Calu3 (cell line): ENCODE measurements around the gene NKD2. TPM values are rescaled to one million over a fixed set of nuclear protein-coding genes. Genes with fewer than 3 reads are reported as not detected.

Experiments
- BruUV-seq: library from RNA; stranded (reverse); fragments of 400-500 nt; replicated peaks from 2 replicates; lab custom pipeline; 2021; lab: Mats Ljungman, UMichigan
- CTCF ChIA-PET: fragments of 300-600 bp; sonication (Branson Sonifier 250); formaldehyde crosslinking; loops from one replicate; lab custom pipeline; 2022; ENCODE audit warnings: antibody characterized with exemption; lab: Charles Lee
- DNase-seq: peaks from one replicate; pipeline ENCODE4 v3.0.0; 2022
- H3K27ac Mint-ChIP-seq: one replicate; pipeline ENCODE4 v1.8.0; 2022; ENCODE audit warnings: mixed read lengths; ENCODE audit not compliant: unreplicated experiment
- H3K27me3 Mint-ChIP-seq: one replicate; pipeline ENCODE4 v1.8.0; 2022; ENCODE audit warnings: mixed read lengths; ENCODE audit not compliant: unreplicated experiment
- H3K36me3 Mint-ChIP-seq: one replicate; pipeline ENCODE4 v1.8.0; 2022; ENCODE audit warnings: mild to moderate bottlenecking, moderate library complexity, mixed read lengths; ENCODE audit not compliant: insufficient read depth, unreplicated experiment
- H3K4me1 Mint-ChIP-seq: one replicate; pipeline ENCODE4 v1.8.0; 2022; ENCODE audit warnings: mild to moderate bottlenecking, low read depth, mixed read lengths; ENCODE audit not compliant: unreplicated experiment
- H3K4me3 Mint-ChIP-seq: one replicate; pipeline ENCODE4 v1.8.0; 2022; ENCODE audit warnings: mild to moderate bottlenecking, low read depth, moderate library complexity, mixed read lengths; ENCODE audit not compliant: unreplicated experiment
- H3K9me3 Mint-ChIP-seq: one replicate; pipeline ENCODE4 v1.8.0; 2022; ENCODE audit warnings: low read depth, mixed read lengths; ENCODE audit not compliant: unreplicated experiment
- CTCF ChIP-seq: fragments of 200-600 bp; IDR thresholded peaks from one replicate; pipeline ENCODE4 v1.8.0; 2022; ENCODE audit warnings: antibody characterized with exemption; ENCODE audit not compliant: unreplicated experiment
- intact Hi-C: fragments of 100-400 bp; cut with micrococcal nuclease; formaldehyde crosslinking; loops from one replicate; pipeline ENCODE4 v1.10.0; 2022; ENCODE audit not compliant: unreplicated experiment
- total RNA-seq: library from RNA; stranded (reverse); gene quantifications from 2 replicates; pipeline ENCODE4 v1.2.3, GENCODE V29; 2022

Gene NKD2
- total RNA-seq, 1 experiment from 2014 or later = 0.47 TPM

GRCh38 chr5:1033178-1033577 is 24.6 kb downstream of the NKD2 start:
- no TSS peak for BruUV-seq
- Mint-ChIP-seq H3K9me3 (peaks cover 4% of the 10 kb centered on the region), H3K4me1 (no peaks in the 10 kb centered on the region), H3K4me3 (no peak overlapping the region), H3K36me3 (peaks cover 9% of the 10 kb centered on the region), H3K27ac (no peak overlapping the region), H3K27me3 (peaks cover 41% of the 10 kb centered on the region)
- no peak for TF ChIP-seq CTCF
- intact Hi-C loops = no loop called here
- CTCF ChIA-PET = interaction anchor here (0.6 kb wide), 1 partner anchor 41 kb away, joined by 3 read pairs; no protein-coding TSS in a partner anchor
- no peak for DNase-seq

GRCh38 chr5:1033606-1034420 is 25.2 kb downstream of the NKD2 start:
- intact Hi-C loops = no loop called here
- CTCF ChIA-PET = interaction anchor here (0.6 kb wide), 1 partner anchor 41 kb away, joined by 3 read pairs; no protein-coding TSS in a partner anchor
- no TSS peak for BruUV-seq
- Mint-ChIP-seq H3K27me3 (peaks cover 35% of the 10 kb centered on the region), H3K36me3 (peaks cover 9% of the 10 kb centered on the region), H3K27ac (no peak overlapping the region), H3K9me3 (peaks cover 4% of the 10 kb centered on the region), H3K4me3 (no peak overlapping the region), H3K4me1 (no peaks in the 10 kb centered on the region)
- no peak for DNase-seq
- no peak for TF ChIP-seq CTCF

- intact Hi-C loops = no loop called here
- Mint-ChIP-seq H3K27me3 (peaks cover 28% of the 10 kb centered on the region), H3K27ac (no peak overlapping the region), H3K9me3 (peaks cover 4% of the 10 kb centered on the region), H3K4me3 (no peak overlapping the region), H3K4me1 (no peaks in the 10 kb centered on the region), H3K36me3 (peaks cover 9% of the 10 kb centered on the region)
- DNase-seq = no peak
- CTCF ChIA-PET = no interaction called here
- no TSS peak for BruUV-seq
- TF ChIP-seq CTCF = no peak
Measured at GRCh38 chr5:1034421-1034905, 25.9 kb downstream of the NKD2 start.

- no peak for TF ChIP-seq CTCF
- intact Hi-C loops = no loop called here
- Mint-ChIP-seq H3K4me1 (no peaks in the 10 kb centered on the region), H3K9me3 (peaks cover 4% of the 10 kb centered on the region), H3K27me3 (peaks cover 25% of the 10 kb centered on the region), H3K4me3 (no peak overlapping the region), H3K27ac (no peak overlapping the region), H3K36me3 (peaks cover 9% of the 10 kb centered on the region)
- CTCF ChIA-PET = no interaction called here
- BruUV-seq = no TSS peak
- DNase-seq = no peak
Measured at GRCh38 chr5:1034986-1035385, 26.4 kb downstream of the NKD2 start.
